HCT116 (cell line): ENCODE data around the gene MRRF. TPM values are rescaled to one million over a fixed set of nuclear protein-coding genes. Genes with fewer than 3 reads are reported as not detected.

Experiments
- ATAC-seq: fragments of 200-7000 bp; cut with Tn5 transposase; 2 replicates; pipeline ENCODE4 v1.9.1; 2020; ENCODE audit warnings: mild to moderate bottlenecking, moderate library complexity
- BruUV-seq: library from RNA; stranded (reverse); fragments of 400-500 nt; replicated peaks from 2 replicates; lab custom pipeline; 2021; lab: Mats Ljungman, UMichigan
- CTCF ChIA-PET: fragments of 300-600 bp; sonication (Branson Sonifier 250); formaldehyde crosslinking; loops from one replicate; lab custom pipeline; 2021; ENCODE audit warnings: antibody characterized with exemption; lab: Charles Lee
- POLR2A ChIA-PET: fragments of 300-600, 350-600 bp; sonication (Branson Sonifier 250); formaldehyde crosslinking; loops from one replicate; lab custom pipeline; 2021; ENCODE audit warnings: antibody characterized with exemption; lab: Charles Lee
- RAD21 ChIA-PET, 2 experiments: fragments of 300-600 bp; sonication (Branson Sonifier 250); formaldehyde crosslinking; loops; one replicate each; lab custom pipeline; 2023; ENCODE audit warnings: low total read pairs in 2 of 2; ENCODE audit not compliant: uncharacterized antibody in 2 of 2, unreplicated experiment in 2 of 2, low non-redundant PET in 1 of 2; lab: Charles Lee
- DNase-seq: peaks from one replicate; pipeline ENCODE4 v3.0.0-alpha.2; 2010; ENCODE audit warnings: low read depth, low spot score
- H2AFZ ChIP-seq: fragments of 200-600 bp; shearing (Covaris generic), sonication (generic); 2 replicates; pipeline ENCODE4 v1.6.1; 2017; ENCODE audit warnings: low read depth, mixed run types, mixed read lengths, antibody characterized with exemption, low read length; ENCODE audit not compliant: poor library complexity, severe bottlenecking
- H3K27ac ChIP-seq: 2 replicates; pipeline ENCODE4 v1.5.1; 2012; ENCODE audit warnings: low read depth, low read length
- H3K27me3 ChIP-seq: fragments of 200-600 bp; sonication (generic); 2 replicates; pipeline ENCODE4 v1.6.1; 2016; ENCODE audit warnings: mixed run types, low read length, mixed read lengths; ENCODE audit not compliant: insufficient read depth
- H3K36me3 ChIP-seq, 2 experiments: fragments of 200-500 bp in 1 of 2; fragments of 200-600 bp in 1 of 2; sonication (Bioruptor generic) in 1 of 2; sonication (generic) in 1 of 2; 2 replicates each; pipeline versions ENCODE4 v1.5.1 to v1.6.1; 2014 to 2016; ENCODE audit warnings: low read length in 2 of 2, inconsistent platforms in 1 of 2, mixed read lengths in 1 of 2, mixed run types in 1 of 2; ENCODE audit not compliant: insufficient read depth in 2 of 2, control insufficient read depth in 1 of 2
- H3K4me1 ChIP-seq, 2 experiments: fragments of 200-600 bp in 1 of 2; sonication (generic) in 1 of 2; 2 replicates each; pipeline versions ENCODE4 v1.5.1 to v1.6.1; 2012 to 2017; ENCODE audit warnings: low read length in 2 of 2, inconsistent platforms in 1 of 2, mild to moderate bottlenecking in 1 of 2, mixed read lengths in 1 of 2, mixed run types in 1 of 2, moderate library complexity in 1 of 2; ENCODE audit not compliant: insufficient read depth in 2 of 2, control insufficient read depth in 1 of 2
- H3K4me2 ChIP-seq: fragments of 200-600 bp; sonication (generic); 2 replicates; pipeline ENCODE4 v1.6.1; 2017; ENCODE audit warnings: mixed run types, low read length, mixed read lengths
- H3K4me3 ChIP-seq, 2 experiments: fragments of 200-600 bp in 1 of 2; sonication (generic) in 1 of 2; replicated peaks in 1 of 2; 2 replicates each; pipeline ENCODE4 v1.5.1; 2011 to 2016; ENCODE audit warnings: low read length in 2 of 2, control low read depth in 1 of 2, low read depth in 1 of 2, mild to moderate bottlenecking in 1 of 2, mixed read lengths in 1 of 2, mixed run types in 1 of 2
- H3K79me2 ChIP-seq: fragments of 200-600 bp; sonication (generic); 2 replicates; pipeline ENCODE4 v1.6.1; 2017; ENCODE audit warnings: mild to moderate bottlenecking, mixed run types, low read length, moderate library complexity, mixed read lengths; ENCODE audit not compliant: insufficient read depth
- H3K9ac ChIP-seq: fragments of 200-600 bp; sonication (generic); 2 replicates; pipeline ENCODE4 v1.6.1; 2016; ENCODE audit warnings: low read length, mixed read lengths
- H3K9me2 ChIP-seq: fragments of 200-600 bp; sonication (generic), shearing (Covaris generic); 2 replicates; pipeline ENCODE4 v1.6.1; 2017; ENCODE audit warnings: mixed run types, mild to moderate bottlenecking, moderate library complexity; ENCODE audit not compliant: insufficient read depth
- H3K9me3 ChIP-seq, 2 experiments: fragments of 200-500 bp in 1 of 2; fragments of 200-600 bp in 1 of 2; sonication (Bioruptor generic) in 1 of 2; sonication (generic) in 1 of 2; 2 replicates each; pipeline ENCODE4 v1.6.1; 2014 to 2017; ENCODE audit warnings: low read length in 2 of 2, mixed read lengths in 2 of 2, inconsistent platforms in 1 of 2, low read depth in 1 of 2, mild to moderate bottlenecking in 1 of 2, mixed run types in 1 of 2, moderate library complexity in 1 of 2; ENCODE audit not compliant: control insufficient read depth in 1 of 2, insufficient read depth in 1 of 2
- H4K20me1 ChIP-seq: fragments of 200-600 bp; sonication (generic), shearing (Covaris generic); 2 replicates; pipeline ENCODE4 v1.6.1; 2017; ENCODE audit warnings: mixed run types, mild to moderate bottlenecking, moderate library complexity; ENCODE audit not compliant: insufficient read depth
- ELF1 ChIP-seq: IDR thresholded peaks from 2 replicates; pipeline ENCODE4 v1.6.1; 2012; ENCODE audit warnings: low read depth, borderline replicate concordance
- FOSL1 ChIP-seq: IDR thresholded peaks from 2 replicates; pipeline ENCODE4 v1.6.1; 2012; ENCODE audit warnings: low read depth
- JUND ChIP-seq: IDR thresholded peaks from 2 replicates; pipeline ENCODE4 v1.6.1; 2012
- MAX ChIP-seq: IDR thresholded peaks from 2 replicates; pipeline ENCODE4 v1.6.1; 2012
- RAD21 ChIP-seq: IDR thresholded peaks from 2 replicates; pipeline ENCODE4 v1.6.1; 2012; ENCODE audit warnings: low read depth, mild to moderate bottlenecking
- SIN3A ChIP-seq: IDR thresholded peaks from 2 replicates; pipeline ENCODE4 v1.6.1; 2012; ENCODE audit warnings: low read depth
- SP1 ChIP-seq: IDR thresholded peaks from 2 replicates; pipeline ENCODE4 v1.6.1; 2012; ENCODE audit warnings: low read depth
- TCF7L2 ChIP-seq: IDR thresholded peaks from 2 replicates; pipeline ENCODE4 v1.7.0; 2011; ENCODE audit warnings: borderline replicate concordance, inconsistent platforms; ENCODE audit not compliant: insufficient read depth, insufficient read length; ENCODE audit errors: extremely low read depth
- ZFX ChIP-seq: fragments of 450-650 bp; IDR thresholded peaks from 2 replicates; pipeline ENCODE4 v1.6.1; 2017
- ZNF274 ChIP-seq: fragments of 200-500 bp; sonication (Bioruptor generic); IDR thresholded peaks from 2 replicates; pipeline ENCODE4 v1.6.1; 2014; ENCODE audit warnings: mild to moderate bottlenecking, low read depth, low read length, inconsistent platforms
- intact Hi-C: fragments of 100-400 bp; cut with micrococcal nuclease; formaldehyde crosslinking; loops from 2 replicates; pipeline ENCODE4 v1.10.0; 2022
- total RNA-seq: library from RNA; stranded (reverse); gene quantifications from one replicate; pipeline ENCODE4 v1.2.1, GENCODE V29; 2021; ENCODE audit not compliant: unreplicated experiment

The MRRF gene
- total RNA-seq, 1 experiment from 2014 or later: 88.6 TPM

GRCh38 chr9:122380293-122380692 is 115.6 kb downstream of the MRRF start:
- no peak for TF ChIP-seq ZNF274
- TF ChIP-seq RAD21: no peak
- no peak for TF ChIP-seq SP1
- TF ChIP-seq TCF7L2: no peak
- TF ChIP-seq JUND: no peak
- TF ChIP-seq FOSL1: no peak
- no peak for TF ChIP-seq SIN3A
- TF ChIP-seq MAX: no peak
- no peak for TF ChIP-seq ELF1
- TF ChIP-seq ZFX: no peak
- H3K9me3 ChIP-seq: peaks cover 3 to 11% of the 10 kb centered on the region in 2 experiments; a peak in 2 of 4 replicates
- DNase-seq (no peak), ATAC-seq (no peak)
- no peak overlapping the region for H2AFZ ChIP-seq
- H3K27ac ChIP-seq: no peak overlapping the region
- H3K27me3 ChIP-seq: no peaks in the 10 kb centered on the region
- H3K79me2 ChIP-seq: no peaks in the 10 kb centered on the region
- ChIA-PET CTCF (no interaction called here), RAD21 (no interaction called here), POLR2A (no interaction called here)
- H3K4me2 ChIP-seq: no peak overlapping the region
- peaks cover 7 to 30% of the 10 kb centered on the region in 2 experiments for H3K4me1 ChIP-seq
- H3K4me3 ChIP-seq: no peak overlapping the region
- H3K36me3 ChIP-seq: no peaks in the 10 kb centered on the region
- H3K9ac ChIP-seq: no peak overlapping the region
- H3K9me2 ChIP-seq: no peaks in the 10 kb centered on the region
- H4K20me1 ChIP-seq: no peaks in the 10 kb centered on the region
- intact Hi-C loops: no loop called here
- no TSS peak for BruUV-seq

Other genes starting within 250 kb of the MRRF start
- 2.2 TPM for gene TTLL11, start 171.6 kb upstream of the MRRF start, total RNA-seq
- 84.5 TPM for gene NDUFA8, start 105.1 kb upstream of the MRRF start, total RNA-seq
- gene MORN5, start 105.0 kb upstream of the MRRF start, total RNA-seq: not detected
- 4.1 TPM for gene LHX6, start 35.9 kb upstream of the MRRF start, total RNA-seq
- 32.5 TPM for gene RBM18, start within 50 bp of the MRRF start, total RNA-seq
- 3.5 TPM for gene PTGS1, start 106.1 kb downstream of the MRRF start, total RNA-seq
- not detected for gene OR1J1, start 213.0 kb downstream of the MRRF start, total RNA-seq
- gene OR1J2, start 245.9 kb downstream of the MRRF start, total RNA-seq: not detected